ENCODE measurements around the gene GTF2F2.
"Not testable (repeated sequence)": the region's sequence is repeated elsewhere in the genome, so short reads cannot be mapped to it uniquely, and the experiment has no call there.

- not testable (repeated sequence) for TF ChIP-seq POLR2AphosphoS5 (IDR thresholded peaks at IDR 0.05; ENCODE audit: insufficient read depth, low read depth, low read length); POLR2A (IDR thresholded peaks at IDR 0.05; ENCODE audit: low read depth, low read length); EZH2 (IDR thresholded peaks at IDR 0.05; ENCODE audit: borderline replicate concordance, low read depth, low read length, severe bottlenecking); FOS (IDR thresholded peaks at IDR 0.05; ENCODE audit: borderline replicate concordance, insufficient read depth, low read length); GATA2 (IDR thresholded peaks at IDR 0.05; ENCODE audit: insufficient read depth, insufficient read length, low read depth, low read length); MYC (IDR thresholded peaks at IDR 0.05; ENCODE audit: low read depth, low read length); MAX (IDR thresholded peaks at IDR 0.05; ENCODE audit: insufficient read depth, insufficient read length)
- TF ChIP-seq, protein P1, sequence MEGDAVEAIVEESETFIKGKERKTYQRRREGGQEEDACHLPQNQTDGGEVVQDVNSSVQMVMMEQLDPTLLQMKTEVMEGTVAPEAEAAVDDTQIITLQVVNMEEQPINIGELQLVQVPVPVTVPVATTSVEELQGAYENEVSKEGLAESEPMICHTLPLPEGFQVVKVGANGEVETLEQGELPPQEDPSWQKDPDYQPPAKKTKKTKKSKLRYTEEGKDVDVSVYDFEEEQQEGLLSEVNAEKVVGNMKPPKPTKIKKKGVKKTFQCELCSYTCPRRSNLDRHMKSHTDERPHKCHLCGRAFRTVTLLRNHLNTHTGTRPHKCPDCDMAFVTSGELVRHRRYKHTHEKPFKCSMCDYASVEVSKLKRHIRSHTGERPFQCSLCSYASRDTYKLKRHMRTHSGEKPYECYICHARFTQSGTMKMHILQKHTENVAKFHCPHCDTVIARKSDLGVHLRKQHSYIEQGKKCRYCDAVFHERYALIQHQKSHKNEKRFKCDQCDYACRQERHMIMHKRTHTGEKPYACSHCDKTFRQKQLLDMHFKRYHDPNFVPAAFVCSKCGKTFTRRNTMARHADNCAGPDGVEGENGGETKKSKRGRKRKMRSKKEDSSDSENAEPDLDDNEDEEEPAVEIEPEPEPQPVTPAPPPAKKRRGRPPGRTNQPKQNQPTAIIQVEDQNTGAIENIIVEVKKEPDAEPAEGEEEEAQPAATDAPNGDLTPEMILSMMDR (IDR thresholded peaks at IDR 0.05; ENCODE audit: extremely low read depth in 1 of 2, insufficient read depth in 1 of 2, low read depth in 1 of 2, low read length in 2 of 2), result not testable (repeated sequence)
Observed at GRCh38 chr13:45189077-45189476, 68.8 kb downstream of the GTF2F2 start.
